Omental fat pad (tissue), 4 donors: ENCODE data around the gene SLC25A5. TPM values are rescaled to one million over a fixed set of nuclear protein-coding genes. Genes with fewer than 3 reads are reported as not detected.
"Not testable (repeated sequence)": the region's sequence is repeated elsewhere in the genome, so short reads cannot be mapped to it uniquely, and the experiment has no call there.

ENCODE experiments used
- ATAC-seq: fragments of 150-250 bp; one replicate; pipeline ENCODE4 v1.9.1; 2016; ENCODE audit warnings: mild to moderate bottlenecking, moderate library complexity; ENCODE audit not compliant: low FRiP score
- DNase-seq: peaks from one replicate; pipeline ENCODE4 v3.0.0-alpha.2; 2019; ENCODE audit warnings: low spot score
- total RNA-seq, 4 donors: library from RNA; depleted of rRNA; stranded (reverse); fragments of >200 nt; gene quantifications; one replicate each; pipeline ENCODE4 v1.1.0, GENCODE V29; 2016
- TF ChIP-seq, protein P1 (sequence below), 3 donors: fragments of 450-650 bp; IDR thresholded peaks; one replicate each; pipeline ENCODE4 v1.5.1; 2016 to 2017; ENCODE audit warnings: antibody characterized with exemption in 3 of 3, mild to moderate bottlenecking in 3 of 3, moderate library complexity in 2 of 3

SLC25A5 gene
- total RNA-seq, 4 donors from 2014 or later: 115 to 215 (median 194) TPM

DNA sequence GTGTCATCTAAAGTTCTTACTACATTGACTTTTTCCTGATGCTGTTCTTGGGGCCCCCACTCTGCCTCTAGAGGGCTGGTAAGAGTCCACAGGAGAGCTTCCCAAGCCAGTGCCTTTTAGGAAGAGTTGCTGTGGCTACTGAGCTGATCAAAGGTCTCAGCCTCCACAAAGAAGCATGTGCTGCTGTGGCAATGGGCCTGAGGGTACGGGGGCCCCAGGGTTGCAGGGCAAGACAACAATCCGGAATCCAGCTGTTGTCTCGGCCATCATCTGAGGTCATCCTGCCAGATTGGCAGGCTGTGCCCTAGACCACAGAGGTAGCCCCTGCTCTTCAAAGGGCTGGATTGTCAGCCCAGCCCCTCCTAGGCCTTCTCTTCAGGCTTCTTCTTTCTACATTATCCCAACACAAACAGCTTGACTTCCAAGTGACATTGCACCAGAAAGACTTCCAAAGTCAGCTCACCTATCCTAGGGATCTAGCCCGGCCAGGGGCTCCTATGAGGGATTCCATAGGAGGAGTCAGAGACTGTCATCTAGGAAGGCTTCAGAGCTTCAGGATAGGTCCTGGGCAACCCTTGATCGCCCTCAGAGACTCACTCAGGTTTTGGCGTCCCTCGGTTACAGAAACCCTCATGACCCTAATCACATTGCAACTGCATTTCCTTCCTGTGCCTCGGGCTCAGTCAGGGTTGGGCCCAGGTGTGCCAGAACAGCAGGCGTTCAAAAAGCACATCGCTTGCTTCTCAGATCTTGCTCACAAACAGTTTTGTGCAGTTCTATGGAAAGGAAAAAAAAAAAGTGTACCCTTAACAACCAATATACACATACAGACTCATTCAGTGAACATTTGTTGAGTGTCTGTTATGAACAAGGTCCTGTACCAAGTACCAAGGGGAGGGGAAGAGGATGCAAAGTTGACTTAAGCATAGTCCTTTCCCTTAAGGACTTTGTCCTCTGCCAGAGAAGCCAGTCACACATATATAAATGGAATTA is 27.8 kb downstream of the SLC25A5 start:
- DNase-seq (no peak), ATAC-seq (no peak)
- TF ChIP-seq, protein P1, sequence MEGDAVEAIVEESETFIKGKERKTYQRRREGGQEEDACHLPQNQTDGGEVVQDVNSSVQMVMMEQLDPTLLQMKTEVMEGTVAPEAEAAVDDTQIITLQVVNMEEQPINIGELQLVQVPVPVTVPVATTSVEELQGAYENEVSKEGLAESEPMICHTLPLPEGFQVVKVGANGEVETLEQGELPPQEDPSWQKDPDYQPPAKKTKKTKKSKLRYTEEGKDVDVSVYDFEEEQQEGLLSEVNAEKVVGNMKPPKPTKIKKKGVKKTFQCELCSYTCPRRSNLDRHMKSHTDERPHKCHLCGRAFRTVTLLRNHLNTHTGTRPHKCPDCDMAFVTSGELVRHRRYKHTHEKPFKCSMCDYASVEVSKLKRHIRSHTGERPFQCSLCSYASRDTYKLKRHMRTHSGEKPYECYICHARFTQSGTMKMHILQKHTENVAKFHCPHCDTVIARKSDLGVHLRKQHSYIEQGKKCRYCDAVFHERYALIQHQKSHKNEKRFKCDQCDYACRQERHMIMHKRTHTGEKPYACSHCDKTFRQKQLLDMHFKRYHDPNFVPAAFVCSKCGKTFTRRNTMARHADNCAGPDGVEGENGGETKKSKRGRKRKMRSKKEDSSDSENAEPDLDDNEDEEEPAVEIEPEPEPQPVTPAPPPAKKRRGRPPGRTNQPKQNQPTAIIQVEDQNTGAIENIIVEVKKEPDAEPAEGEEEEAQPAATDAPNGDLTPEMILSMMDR (IDR thresholded peaks at IDR 0.05): no peak

DNA sequence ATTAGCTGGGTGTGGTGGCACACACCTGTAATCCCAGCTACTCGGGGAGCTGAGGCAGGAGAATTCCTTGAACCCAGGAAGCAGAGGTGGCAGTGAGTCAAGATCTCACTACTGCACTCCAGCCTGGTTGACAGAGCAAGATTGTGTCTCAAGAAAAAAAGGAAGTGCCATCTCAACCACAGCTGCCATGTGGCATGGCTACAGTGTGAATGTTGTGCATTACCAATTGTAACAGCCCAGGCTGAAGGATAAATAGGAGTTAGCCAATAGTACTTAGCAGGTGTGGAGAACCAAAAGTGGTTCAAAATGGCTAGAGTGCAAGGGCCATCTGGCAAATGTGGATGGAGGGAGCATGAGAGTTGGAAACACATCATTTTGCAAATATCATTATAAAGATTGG is 28.9 kb downstream of the SLC25A5 start:
- DNase-seq (no peak), ATAC-seq (no peak)
- TF ChIP-seq, protein P1 (IDR thresholded peaks at IDR 0.05): no peak

DNA sequence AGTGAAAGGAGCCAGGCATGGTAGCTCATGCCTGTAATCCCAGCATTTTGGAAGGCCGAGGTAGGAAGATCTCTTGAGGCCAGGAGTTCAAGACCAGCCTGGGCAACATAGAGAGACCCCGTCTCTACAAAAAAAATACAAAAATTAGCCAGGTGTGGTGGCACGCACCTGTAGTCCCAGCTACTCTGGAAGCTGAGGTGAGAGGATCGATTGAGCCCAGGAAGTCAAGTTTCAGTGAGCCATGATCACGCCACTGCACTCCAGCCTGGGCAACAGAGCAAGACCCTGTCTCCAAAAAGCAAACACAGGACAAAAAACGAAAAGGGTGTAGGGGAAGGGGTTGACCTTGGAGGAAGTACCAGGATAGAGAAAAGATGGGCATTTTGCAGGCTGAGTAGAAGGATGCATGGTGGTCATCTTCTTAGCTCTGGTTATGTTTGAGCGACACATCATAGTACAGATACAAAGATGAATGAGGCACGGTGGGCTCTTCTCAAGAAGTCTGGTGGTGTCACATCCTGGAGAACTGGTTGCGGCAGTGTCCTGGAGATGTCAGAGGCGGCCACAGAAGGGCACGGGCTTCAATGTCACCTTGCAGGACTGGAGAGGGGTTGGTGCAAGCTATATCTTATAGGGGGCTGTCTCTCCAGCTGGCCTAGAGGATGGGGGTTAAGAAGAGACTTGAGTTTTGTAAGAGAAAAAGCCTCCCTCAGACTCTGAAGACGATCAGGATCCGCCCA is 32.0 kb downstream of the SLC25A5 start:
- ATAC-seq (no peak), DNase-seq (no peak)
- TF ChIP-seq, protein P1 (IDR thresholded peaks at IDR 0.05): no peak

DNA sequence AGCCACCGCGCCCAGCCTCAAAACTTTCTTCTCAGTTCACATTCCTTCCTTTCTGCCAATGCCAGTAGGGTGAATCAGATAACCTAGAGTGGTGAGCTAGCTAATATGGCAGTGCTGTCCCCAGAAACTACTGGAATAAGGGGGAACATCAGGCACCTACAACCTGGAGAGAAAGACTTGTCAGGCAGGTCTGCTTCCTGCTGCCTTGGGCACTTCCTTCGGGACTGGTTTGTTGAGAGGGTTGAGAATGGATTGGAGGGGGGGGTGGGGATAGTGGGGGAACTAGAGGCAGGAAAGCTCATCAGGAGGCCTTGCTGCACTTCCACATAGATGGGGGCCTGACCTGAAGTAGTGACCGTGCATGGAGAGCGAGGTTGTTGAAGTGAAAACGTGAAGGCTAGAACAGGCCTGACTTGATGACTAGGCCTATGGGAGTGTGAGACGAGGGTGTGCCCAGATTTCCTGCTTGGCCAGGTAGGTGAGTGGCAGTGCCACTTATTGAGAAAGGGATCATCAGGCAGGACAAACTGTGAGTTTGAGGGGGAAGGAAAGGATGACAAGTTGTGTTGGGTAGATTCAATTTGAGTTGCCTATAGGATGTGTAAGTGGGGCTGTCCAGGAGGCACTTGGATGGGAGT is 33.4 kb downstream of the SLC25A5 start:
- TF ChIP-seq, protein P1 (IDR thresholded peaks at IDR 0.05): no peak
- no peak for ATAC-seq
- no peak for DNase-seq

DNA sequence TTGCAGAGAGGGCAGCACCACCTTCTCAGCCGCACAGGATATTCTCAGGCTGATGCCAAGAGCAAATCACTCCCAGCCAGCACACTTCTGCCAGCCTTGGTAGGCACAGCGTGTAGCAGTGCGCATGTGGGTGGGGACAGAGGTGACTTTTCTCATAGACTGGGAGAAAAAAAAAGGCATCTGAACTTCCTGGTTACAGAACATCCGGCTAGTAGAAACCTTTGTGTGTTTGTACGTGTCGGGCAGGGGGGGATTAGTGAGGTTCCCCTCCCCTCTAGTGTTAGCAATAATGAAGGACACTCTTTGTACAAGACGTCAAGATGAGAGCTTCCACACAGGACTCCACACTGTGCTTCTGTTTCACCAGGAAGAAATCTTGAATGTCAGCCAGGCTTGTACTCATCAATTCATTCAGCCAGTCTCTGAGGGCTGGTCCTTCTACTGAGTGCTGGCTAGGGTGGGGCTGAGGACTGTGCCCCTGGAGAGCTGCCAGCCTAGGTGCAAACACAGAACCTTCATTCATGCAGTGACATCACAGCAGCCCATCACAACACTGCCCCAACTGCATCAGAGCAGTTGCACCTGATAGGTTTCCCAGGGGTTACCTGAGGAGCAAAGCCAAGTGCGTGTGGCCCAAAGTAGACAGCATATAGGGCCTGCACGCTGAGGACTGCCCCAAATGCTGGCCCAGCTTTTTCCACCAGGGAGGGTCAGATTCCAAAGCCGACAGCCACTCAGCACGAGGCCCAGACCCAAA is 34.7 kb downstream of the SLC25A5 start:
- TF ChIP-seq, protein P1 (IDR thresholded peaks at IDR 0.05): no peak
- ATAC-seq (peak; percentile 62), DNase-seq (no peak)

DNA sequence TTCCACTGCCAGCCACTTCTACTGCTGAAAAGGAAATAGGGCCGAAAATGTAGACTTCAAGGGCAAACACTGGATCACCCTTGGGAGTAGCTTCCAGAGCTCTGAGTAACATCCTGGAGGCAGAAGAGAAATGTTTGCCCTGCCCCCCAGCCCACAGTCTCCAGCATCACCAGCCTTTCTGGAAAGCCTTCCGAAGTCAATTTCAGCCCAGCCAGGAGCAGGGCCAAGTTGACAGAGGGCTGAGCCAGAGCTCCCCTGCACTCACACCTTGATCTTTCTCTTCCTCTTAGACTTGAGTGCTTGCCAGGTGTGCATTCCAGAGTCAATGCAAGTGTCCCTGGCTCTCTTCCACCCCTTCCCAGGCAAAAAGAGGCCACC is 35.2 kb downstream of the SLC25A5 start:
- no peak for DNase-seq
- peak; percentile 37 for ATAC-seq
- TF ChIP-seq, protein P1 (IDR thresholded peaks at IDR 0.05): no peak

DNA sequence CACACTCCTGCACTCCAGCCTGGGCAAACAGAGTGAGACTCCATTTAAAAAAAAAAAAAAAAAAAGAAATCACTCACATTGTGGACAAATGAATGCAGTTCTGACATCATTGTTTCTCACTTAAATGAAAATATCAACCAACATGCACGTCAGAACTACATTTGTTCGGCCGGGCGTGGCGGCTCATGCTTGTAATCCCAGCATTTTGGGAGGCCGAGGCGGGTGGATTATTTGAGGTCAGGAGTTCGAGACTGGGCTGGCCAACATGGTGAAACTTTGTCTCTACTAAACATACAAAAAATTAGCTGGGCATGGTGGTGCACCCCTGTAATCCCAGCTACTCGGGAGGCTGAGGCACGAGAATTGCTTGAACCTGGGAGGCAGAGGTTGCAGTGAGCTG is 36.9 kb downstream of the SLC25A5 start:
- DNase-seq, ATAC-seq: not testable (repeated sequence)
